HG02840 (cell line): ENCODE measurements around the gene MCM5.

Experiments used
- ATAC-seq: cut with Tn5 transposase; IDR thresholded peaks from one replicate; pipeline ENCODE4 v1.9.1; 2021; ENCODE audit warnings: mild to moderate bottlenecking, moderate library complexity, moderate number of reproducible peaks; ENCODE audit not compliant: unreplicated experiment, low FRiP score

Gene MCM5

DNA sequence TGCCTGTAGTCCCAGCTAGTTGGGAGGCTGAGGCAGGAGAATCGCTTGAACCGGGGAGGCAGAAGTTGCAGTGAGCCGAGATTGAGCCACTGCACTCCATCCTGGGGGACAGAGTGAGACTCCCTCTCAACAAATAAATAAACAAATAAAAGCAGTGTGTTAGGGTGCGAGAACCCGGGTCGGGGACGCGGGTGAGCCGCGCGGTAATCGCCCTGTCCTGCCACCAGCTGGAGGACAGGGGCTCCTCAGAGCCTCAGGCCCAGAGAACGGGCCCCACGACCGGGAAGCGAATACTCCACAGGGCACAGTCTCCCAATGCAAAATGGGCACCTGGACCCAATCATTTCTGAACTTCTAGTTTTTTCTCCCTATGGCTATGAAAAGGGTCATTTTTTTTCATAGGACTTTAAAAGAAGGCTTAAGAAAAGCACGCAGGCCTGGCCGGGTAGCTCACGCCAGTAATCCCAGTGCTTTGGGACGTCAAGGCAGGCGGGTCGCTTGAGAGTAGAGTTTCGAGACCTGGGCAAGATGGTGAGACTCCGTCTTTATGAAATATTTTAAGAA, 744 bp upstream of the MCM5 start:
- ATAC-seq, result no peak

DNA sequence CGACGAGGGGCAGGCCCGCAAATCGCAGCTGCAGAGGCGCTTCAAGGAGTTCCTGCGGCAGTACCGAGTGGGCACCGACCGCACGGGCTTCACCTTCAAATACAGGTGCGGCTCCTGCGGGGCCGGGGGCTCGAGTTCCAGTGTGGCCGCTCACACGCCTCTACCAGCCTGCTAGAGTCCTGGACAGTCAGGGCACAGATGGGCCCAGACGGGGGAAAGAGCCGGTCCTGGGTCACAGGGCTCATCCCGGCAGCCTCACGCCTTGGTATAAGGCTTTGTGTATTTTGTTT, 506 bp downstream of the MCM5 start:
- peak; percentile 11 for ATAC-seq

DNA sequence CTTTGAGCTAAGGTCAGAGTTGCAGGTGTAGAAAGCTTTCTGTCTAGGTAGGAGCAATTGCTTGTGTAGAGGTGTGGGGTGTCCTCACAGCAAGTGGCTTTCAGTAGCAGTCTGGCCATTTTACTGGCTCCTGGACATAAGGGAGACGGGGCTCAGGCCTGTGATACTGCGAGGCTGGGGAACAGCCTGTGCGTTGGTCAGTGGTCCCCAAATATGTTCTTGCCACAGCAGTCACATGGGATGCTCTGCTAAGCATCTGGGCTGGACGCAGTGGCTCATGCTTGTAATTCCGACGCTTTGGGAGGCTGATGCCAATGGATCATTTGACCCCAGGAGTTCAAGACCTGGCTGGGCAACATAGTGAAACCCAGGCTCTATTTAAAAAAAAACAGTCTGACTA, 1.9 kb downstream of the MCM5 start:
- ATAC-seq, result no peak

DNA sequence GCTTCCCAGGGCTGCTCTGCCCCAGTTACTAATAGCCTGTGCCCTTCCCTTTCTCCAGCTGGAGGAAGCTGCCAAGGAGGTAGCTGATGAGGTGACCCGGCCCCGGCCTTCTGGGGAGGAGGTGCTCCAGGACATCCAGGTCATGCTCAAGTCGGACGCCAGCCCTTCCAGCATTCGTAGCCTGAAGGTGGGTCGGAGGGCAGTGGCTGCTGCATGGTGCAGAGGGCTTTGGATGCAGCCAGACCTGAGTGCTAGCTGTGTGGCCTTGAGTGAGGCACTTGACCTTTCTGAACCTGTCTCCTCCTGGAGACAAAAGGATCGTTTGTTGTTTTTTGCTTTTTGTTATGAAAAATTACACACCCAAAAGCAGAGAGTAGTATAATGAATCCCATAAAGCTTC, 3.4 kb downstream of the MCM5 start:
- no peak for ATAC-seq

DNA sequence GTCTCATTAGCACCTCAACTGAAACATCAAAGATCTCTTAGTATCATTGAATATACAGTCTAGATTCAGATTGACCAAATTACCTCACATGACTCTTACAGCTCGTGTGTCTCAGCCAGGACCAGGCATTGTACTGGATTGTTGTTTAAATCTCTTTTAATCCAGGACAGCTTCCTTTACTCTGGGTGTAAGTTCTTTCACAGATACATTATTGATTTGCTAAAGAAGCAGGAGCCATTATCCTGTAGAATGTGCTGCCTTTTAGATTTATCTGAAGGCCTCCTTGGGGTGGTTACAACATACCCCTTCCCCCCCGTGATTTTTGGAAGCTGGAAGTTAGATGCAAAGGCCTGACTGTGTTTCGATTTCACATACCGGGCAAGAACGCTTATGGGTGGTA, 4.2 kb downstream of the MCM5 start:
- ATAC-seq, result no peak

DNA sequence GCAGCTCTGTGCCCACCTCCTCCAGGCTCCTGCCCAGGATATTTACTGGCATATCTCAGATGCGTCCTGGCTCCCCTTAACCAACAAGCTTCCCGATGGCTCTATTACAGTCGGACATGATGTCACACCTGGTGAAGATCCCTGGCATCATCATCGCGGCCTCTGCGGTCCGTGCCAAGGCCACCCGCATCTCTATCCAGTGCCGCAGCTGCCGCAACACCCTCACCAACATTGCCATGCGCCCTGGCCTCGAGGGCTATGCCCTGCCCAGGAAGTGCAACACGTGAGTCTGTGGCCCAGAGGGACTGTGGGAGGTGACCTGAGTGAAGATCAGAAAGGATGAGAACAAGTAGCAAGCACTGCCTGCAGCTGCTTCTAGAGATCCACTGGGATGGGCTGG, 6.5 kb downstream of the MCM5 start:
- no peak for ATAC-seq

DNA sequence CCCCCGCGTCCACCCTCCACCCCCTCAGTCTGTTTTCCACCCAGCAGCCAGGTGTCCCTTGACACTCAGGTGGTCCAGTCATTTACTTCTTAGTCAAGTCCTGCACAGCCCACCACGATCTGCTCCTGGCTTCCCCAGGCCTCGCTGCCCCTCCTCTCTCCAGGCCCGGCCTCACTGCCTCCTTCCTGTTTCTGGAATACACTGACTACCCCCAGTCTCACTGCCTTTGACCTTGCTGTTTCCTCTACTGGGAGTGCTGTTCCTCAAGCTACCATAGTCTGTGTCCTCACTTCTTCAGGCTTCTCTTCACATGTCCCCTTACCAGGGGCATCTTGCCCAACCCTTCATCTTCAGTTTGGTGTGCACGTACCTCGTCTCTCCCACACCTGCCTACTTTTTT, 7.4 kb downstream of the MCM5 start:
- no peak for ATAC-seq

DNA sequence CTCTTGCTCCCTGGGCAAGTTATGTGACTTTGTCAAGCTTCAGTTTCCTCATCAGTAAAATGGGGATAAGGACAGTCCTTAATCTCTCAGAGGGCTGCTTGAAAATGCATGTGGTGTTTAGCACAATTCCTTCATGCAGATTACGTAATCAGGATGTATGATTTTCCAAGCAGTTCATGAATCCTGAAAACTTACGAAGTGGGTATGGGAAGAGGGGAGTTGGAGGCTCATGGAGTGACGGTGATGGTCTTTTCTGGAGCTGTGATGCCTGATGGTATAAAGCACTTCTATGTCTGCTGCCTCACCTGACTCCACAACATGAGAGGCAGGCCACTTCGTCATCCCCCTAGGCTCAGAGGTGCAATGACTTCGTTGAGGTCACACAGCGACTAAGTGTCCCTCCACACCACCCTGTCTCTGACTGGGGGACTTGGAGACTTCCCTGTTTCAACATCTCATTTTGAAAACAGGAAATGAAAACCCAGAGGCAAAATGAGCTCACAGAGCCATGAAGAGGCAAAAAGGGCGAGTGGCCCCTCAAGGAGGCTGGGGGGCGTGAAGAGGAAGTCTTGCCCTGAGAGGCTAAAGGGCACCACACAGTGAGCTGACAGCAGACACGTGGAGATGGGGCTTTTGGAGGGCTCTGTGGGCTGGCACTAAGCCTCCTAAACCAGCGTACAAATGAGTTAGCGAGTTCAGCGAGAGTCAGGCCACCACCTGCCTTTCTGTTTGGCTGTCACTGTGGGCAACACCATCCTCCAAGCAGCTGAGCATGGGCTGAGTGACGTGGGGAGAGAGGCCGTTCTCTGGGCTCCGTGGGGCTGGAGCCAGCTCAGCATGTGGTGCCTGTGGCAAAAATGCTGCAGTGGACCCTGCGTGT, 10.1 kb downstream of the MCM5 start:
- peak; percentile 53 for ATAC-seq

DNA sequence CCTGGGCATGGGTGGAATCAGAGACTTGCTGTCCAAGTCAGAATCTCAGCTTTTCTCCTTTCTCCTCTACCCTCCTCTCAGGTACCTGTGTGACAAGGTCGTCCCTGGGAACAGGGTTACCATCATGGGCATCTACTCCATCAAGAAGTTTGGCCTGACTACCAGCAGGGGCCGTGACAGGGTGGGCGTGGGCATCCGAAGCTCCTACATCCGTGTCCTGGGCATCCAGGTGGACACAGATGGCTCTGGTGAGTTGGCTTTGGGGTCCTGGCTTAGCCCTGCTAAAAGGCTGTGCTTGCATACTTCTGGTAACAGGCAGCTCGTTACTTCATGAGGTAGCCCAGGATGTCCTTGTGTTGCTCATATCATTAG, 10.7 kb downstream of the MCM5 start:
- ATAC-seq, result no peak

DNA sequence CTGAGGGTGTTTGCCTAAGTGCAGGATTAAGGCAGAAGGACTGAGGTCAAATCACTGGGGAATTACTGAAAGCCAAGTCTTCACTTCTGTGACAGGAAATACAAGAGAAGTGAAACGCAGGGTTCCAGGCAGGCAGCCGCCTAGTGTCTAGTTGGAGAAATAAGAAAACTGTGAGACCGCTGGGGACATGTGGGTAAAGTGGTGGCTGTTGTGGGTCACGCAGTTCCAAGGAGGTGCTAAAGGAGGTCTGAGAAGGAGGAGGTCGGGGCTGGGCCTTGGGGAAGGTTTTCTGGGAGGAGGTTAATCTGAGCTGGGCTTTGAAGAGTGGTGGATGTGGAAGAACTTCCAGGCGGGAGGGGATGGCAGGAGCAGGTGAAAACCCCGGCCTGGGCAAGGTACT, 11.2 kb downstream of the MCM5 start:
- no peak for ATAC-seq

DNA sequence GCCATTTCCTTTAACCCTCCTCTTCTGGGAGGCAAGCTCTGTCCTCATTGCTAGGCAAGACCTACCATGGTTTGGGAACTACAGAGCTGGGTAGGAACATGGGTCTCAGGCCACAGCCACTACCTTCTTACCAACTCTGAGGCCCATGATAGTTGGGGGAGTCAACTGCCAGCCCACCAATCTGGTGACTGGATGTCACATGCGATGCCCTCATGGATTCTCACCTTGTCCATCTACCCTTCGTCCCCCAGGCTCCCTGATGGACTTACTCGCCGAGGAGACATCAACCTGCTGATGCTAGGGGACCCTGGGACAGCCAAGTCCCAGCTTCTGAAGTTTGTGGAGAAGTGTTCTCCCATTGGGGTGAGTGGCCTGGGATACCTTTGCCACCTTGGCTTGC, 13.7 kb downstream of the MCM5 start:
- ATAC-seq, result no peak

DNA sequence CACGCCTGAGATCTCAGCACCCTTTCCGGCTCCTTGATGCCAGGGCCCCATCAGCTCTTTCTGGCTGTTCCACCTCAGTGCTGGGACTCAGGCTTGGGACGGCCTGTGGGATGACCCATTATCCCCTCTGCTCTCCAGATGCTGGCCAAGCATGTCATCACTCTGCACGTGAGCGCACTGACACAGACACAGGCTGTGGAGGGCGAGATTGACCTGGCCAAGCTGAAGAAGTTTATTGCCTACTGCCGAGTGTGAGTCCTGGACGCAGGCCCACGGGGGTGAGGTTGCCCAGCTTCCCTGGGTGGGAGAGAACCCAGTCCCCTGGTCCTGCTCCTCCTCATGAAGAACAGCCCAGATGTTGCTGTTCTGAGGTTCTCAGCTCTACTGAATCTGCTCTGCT, 17.7 kb downstream of the MCM5 start:
- ATAC-seq, result no peak

DNA sequence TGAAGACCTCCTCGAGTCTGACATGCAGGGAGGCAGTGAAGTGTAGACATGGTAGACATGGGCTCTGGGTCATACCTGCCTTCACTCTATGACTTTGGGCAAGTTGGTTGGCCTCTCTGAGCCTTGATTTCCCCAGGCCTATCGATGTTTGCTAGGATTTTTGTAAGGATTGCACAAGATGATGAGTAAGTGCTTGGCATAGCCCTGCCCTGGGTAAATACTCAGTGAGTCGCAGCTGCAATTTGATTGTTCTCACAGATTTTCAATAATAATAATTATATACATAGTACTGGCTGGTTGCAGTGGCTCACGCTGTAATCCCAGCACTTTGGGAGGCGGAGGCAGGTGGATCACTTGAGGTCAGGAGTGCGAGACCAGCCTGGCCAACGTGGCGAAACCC, 18.1 kb downstream of the MCM5 start:
- no peak for ATAC-seq

DNA sequence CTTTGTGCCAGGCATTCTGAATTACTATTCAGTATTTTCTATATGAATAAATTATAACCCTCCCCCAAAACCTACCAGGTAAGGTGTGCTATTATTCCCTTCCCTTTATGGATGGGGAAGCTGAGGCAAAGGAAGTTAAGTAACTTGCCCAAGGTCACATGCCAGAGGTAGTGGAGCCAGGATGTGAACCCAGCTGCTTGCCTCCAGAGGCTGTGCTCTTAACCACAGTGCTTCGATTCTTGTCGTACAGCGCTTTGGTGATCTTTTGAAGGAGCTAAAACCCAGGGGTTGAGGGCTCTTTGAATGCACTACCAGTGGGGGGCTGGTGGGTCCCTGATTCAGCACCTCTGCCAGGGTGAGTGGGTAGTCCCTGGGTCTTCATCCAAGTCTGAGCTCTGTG, 18.8 kb downstream of the MCM5 start:
- ATAC-seq, result no peak

DNA sequence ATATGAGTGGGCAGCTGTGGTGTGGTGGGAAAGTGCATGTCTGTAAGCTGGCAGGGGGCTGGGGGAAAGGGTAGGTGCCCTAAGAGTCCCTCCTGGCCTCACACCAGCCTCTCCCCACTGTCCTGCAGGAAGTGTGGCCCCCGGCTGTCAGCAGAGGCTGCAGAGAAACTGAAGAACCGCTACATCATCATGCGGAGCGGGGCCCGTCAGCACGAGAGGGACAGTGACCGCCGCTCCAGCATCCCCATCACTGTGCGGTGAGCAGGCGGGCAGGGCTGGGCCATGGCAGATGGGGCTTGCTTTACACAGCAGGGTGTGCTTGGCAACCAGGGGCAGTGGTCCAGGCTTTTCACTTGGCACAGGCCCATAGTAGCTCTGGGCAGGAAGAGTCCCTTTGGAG, 19.8 kb downstream of the MCM5 start:
- no peak for ATAC-seq

DNA sequence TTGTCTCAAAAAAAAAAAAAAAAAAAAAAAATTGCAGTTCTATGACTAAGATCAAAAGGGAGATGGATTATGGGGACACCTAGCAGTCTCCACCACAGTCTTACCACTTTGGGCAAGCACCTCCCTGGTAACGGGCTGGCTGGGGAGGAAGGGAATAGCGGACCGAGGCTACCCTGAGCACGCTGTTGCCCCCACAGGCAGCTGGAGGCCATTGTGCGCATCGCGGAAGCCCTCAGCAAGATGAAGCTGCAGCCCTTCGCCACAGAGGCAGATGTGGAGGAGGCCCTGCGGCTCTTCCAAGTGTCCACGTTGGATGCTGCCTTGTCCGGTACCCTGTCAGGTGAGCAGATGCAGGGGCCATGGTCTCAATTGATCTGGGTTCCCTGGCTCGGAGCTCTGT, 21.2 kb downstream of the MCM5 start:
- no peak for ATAC-seq

DNA sequence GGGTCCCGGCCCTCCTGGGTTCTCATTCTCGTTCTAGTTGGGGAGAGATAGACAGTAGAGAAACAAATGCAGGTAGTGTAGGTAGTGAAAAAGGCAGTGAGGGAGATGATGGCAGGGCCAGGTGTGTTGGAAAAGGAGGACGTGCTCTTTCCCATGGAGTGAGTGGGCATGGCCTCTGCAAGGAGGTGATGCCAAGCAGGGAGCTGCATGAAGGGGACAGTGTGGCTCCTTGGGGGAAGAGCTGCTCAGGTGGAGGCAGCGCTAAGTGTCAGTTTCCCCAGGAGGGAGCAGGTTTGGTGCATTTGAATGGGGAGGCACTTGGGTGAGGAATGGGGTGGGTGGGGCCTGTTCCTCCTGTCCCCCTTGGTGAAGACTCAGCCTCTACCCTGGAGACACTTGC, 22.2 kb downstream of the MCM5 start:
- ATAC-seq, result no peak

DNA sequence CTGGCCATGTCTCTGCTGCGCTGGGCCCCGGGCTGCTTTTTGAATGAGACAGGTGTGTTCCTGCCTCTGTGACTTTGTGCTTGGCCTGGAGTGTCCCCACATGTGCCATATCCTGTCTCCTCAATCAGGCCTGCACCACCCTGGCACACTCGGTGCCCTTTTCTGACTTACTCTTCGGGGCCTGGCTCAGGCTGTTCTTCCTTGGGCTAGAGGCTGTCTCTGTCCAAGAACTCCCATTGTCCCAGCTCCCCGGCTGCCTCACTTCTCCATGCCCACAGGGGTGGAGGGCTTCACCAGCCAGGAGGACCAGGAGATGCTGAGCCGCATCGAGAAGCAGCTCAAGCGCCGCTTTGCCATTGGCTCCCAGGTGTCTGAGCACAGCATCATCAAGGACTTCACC, 23.0 kb downstream of the MCM5 start:
- no peak for ATAC-seq

DNA sequence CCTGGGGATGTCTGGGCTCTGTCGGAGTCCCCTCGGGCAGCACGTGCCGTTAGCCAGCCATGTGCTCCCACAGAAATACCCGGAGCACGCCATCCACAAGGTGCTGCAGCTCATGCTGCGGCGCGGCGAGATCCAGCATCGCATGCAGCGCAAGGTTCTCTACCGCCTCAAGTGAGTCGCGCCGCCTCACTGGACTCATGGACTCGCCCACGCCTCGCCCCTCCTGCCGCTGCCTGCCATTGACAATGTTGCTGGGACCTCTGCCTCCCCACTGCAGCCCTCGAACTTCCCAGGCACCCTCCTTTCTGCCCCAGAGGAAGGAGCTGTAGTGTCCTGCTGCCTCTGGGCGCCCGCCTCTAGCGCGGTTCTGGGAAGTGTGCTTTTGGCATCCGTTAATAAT, 24.1 kb downstream of the MCM5 start:
- no peak for ATAC-seq

DNA sequence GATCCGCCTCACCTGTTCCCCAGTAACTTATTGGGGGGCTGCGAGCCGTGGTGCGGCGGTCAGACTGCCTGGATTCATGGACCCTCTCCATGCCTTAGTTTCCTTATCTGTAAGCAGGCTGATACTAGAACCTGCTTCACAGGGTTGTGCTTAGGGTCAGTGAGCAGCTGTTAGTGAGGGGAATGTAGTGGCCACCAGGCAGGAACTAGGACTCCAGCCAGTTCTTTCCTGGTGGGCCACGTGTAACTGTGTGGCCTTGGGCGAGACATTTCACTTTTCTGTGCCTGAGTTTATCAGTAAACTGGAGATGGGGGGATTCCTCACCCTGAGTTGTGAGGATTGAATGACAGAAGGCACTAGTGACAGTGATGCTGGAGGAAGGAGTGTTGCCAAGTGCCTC, 24.8 kb downstream of the MCM5 start:
- no peak for ATAC-seq

DNA sequence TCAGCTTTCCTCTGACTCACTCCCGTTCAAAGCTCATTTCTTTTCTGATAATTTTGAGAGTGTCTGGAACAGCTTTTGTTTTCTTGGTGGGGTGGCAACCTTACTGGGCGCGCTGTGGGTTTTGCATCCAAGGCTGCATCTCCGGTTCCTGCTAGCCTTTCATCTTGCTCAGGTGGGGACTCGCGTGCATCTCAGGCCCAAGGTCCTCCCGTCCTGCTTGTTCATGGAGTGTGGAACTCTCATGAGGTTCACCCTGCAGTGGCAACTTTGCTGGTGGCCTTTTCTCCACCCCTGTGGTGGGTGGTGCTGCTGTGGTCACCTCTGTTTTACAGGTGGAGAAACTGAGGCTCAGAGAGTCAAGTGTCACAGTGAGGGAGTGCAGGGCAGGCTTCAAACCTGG, 25.6 kb downstream of the MCM5 start:
- no peak for ATAC-seq

DNA sequence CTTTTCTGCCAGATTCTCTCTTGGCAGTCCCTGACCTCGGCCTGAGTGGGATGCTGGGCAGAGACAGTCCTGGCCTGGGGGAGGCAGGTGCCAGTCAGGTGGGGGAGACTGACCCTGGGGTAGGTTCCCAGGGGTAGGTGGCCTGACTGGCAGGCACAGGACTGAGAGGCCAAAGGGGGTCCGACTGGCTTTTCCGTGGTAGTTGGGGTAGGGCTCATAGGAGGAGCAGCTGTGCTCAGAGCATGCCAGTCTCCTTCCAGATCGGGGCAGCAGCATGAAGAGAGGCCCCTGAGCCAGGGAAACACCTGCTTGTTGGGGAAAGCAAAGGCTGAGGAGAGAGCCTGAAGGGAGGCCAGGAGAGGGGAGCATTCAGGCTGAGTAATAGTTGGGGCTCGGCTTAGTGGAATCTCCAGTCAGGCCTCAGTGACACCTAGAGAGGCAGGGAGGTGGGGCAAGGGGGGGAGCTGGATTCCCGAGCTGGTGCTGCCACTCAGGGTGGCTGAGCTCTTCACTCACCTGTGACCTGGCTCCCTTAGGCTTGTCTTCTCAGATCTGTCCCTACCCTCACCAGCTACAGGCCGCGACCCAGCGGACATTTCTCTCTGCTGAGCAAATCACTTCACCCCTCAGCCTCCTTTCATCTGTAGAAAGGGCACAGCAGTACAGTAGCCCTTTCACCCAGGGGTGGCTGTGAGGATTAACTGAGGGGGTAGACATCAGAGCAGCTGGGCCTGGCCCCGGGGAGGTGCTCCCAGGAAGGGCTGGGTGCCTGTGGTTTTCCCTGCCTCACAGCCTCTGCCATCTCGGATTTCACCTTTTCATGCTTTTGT, 26.2 kb downstream of the MCM5 start:
- ATAC-seq, result no peak
